WTC11 (cell line): Measurements from ENCODE around the gene SMIM41. TPM values are rescaled to one million over a fixed set of nuclear protein-coding genes. Genes with fewer than 3 reads are reported as not detected.

Source experiments
- ATAC-seq: fragments of 200-7000 bp; cut with Tn5 transposase; 2 replicates; pipeline ENCODE4 v1.10.0; 2021; ENCODE audit warnings: mild to moderate bottlenecking, moderate library complexity
- CTCF ChIA-PET: fragments of 300-600 bp; sonication (Branson Sonifier 250); formaldehyde crosslinking; loops from one replicate; lab custom pipeline; 2021; ENCODE audit warnings: antibody characterized with exemption; lab: Charles Lee
- POLR2A ChIA-PET: fragments of 350-600 bp; sonication (Branson Sonifier 250); formaldehyde crosslinking; loops from one replicate; lab custom pipeline; 2021; ENCODE audit warnings: antibody characterized with exemption; lab: Charles Lee
- DNase-seq: peaks from one replicate; pipeline ENCODE4 v3.0.0; 2021; ENCODE audit warnings: low spot score
- H3K27ac Mint-ChIP-seq: 2 replicates; pipeline ENCODE4 v1.8.0; 2021; ENCODE audit warnings: mixed read lengths
- H3K27me3 Mint-ChIP-seq: 2 replicates; pipeline ENCODE4 v1.8.0; 2021; ENCODE audit warnings: low read depth, mild to moderate bottlenecking, moderate library complexity, mixed read lengths
- H3K36me3 Mint-ChIP-seq: 2 replicates; pipeline ENCODE4 v1.8.0; 2021; ENCODE audit warnings: mixed read lengths
- H3K4me1 Mint-ChIP-seq: 2 replicates; pipeline ENCODE4 v1.8.0; 2022; ENCODE audit warnings: mixed read lengths
- H3K4me3 Mint-ChIP-seq: 2 replicates; pipeline ENCODE4 v1.8.0; 2021; ENCODE audit warnings: mild to moderate bottlenecking, moderate library complexity, mixed read lengths
- H3K9me3 Mint-ChIP-seq: 2 replicates; pipeline ENCODE4 v1.8.0; 2021; ENCODE audit warnings: mixed read lengths
- ATF1 ChIP-seq: sonication (generic); formaldehyde crosslinking; IDR thresholded peaks from 2 replicates; pipeline ENCODE4 v1.8.1; 2023; ENCODE audit warnings: mild to moderate bottlenecking, moderate library complexity, missing genetic modification reagents
- ATF3 ChIP-seq: sonication (generic); formaldehyde crosslinking; conservative IDR thresholded peaks from 2 replicates; pipeline ENCODE4 v1.8.1; 2022; ENCODE audit warnings: mild to moderate bottlenecking, missing genetic modification reagents
- CREB1 ChIP-seq: sonication (generic); formaldehyde crosslinking; IDR thresholded peaks from 2 replicates; pipeline ENCODE4 v1.8.0; 2023; ENCODE audit warnings: mild to moderate bottlenecking, missing genetic modification reagents
- CREM ChIP-seq: sonication (generic); formaldehyde crosslinking; IDR thresholded peaks from 2 replicates; pipeline ENCODE4 v1.8.1; 2022; ENCODE audit warnings: mild to moderate bottlenecking, missing genetic modification reagents, moderate library complexity
- CTCF ChIP-seq: fragments of 200-600 bp; IDR thresholded peaks from 2 replicates; pipeline ENCODE4 v1.8.0; 2022; ENCODE audit warnings: antibody characterized with exemption
- ELF4 ChIP-seq: sonication (generic); formaldehyde crosslinking; IDR thresholded peaks from 2 replicates; pipeline ENCODE4 v1.8.1; 2022; ENCODE audit warnings: low read depth, mild to moderate bottlenecking, moderate library complexity, missing genetic modification reagents
- ESRRA ChIP-seq: sonication (generic); formaldehyde crosslinking; IDR thresholded peaks from 2 replicates; pipeline ENCODE4 v1.8.1; 2022; ENCODE audit warnings: mild to moderate bottlenecking, missing genetic modification reagents, borderline replicate concordance
- FOXP1 ChIP-seq: sonication (generic); formaldehyde crosslinking; IDR thresholded peaks from 2 replicates; pipeline ENCODE4 v1.8.0; 2022; ENCODE audit warnings: missing genetic modification reagents, mild to moderate bottlenecking, moderate library complexity, borderline replicate concordance
- JUN ChIP-seq: sonication (generic); formaldehyde crosslinking; IDR thresholded peaks from 2 replicates; pipeline ENCODE4 v1.8.0; 2023; ENCODE audit warnings: mild to moderate bottlenecking, missing genetic modification reagents
- NR1H2 ChIP-seq: sonication (generic); formaldehyde crosslinking; IDR thresholded peaks from 2 replicates; pipeline ENCODE4 v1.9.0; 2021; ENCODE audit warnings: mild to moderate bottlenecking, moderate library complexity, missing genetic modification reagents
- NR3C1 ChIP-seq: sonication (generic); formaldehyde crosslinking; conservative IDR thresholded peaks from 2 replicates; pipeline ENCODE4 v1.8.1; 2023; ENCODE audit warnings: low read depth, mild to moderate bottlenecking, missing genetic modification reagents
- SMAD4 ChIP-seq: sonication (generic); formaldehyde crosslinking; IDR thresholded peaks from 2 replicates; pipeline ENCODE4 v1.8.0; 2022; ENCODE audit warnings: mild to moderate bottlenecking, missing genetic modification reagents
- SP1 ChIP-seq: sonication (generic); formaldehyde crosslinking; conservative IDR thresholded peaks from 2 replicates; pipeline ENCODE4 v1.8.1; 2022; ENCODE audit warnings: missing genetic modification reagents
- TEAD4 ChIP-seq: sonication (generic); formaldehyde crosslinking; IDR thresholded peaks from 2 replicates; pipeline ENCODE4 v1.8.0; 2022; ENCODE audit warnings: mild to moderate bottlenecking, missing genetic modification reagents
- TP53 ChIP-seq: sonication (generic); formaldehyde crosslinking; IDR thresholded peaks from 2 replicates; pipeline ENCODE4 v1.8.1; 2023; ENCODE audit warnings: mild to moderate bottlenecking, missing genetic modification reagents
- USF2 ChIP-seq: sonication (generic); formaldehyde crosslinking; IDR thresholded peaks from 2 replicates; pipeline ENCODE4 v1.8.1; 2023; ENCODE audit warnings: mild to moderate bottlenecking, missing genetic modification reagents, moderate library complexity
- ZNF121 ChIP-seq: sonication (generic); formaldehyde crosslinking; IDR thresholded peaks from 2 replicates; pipeline ENCODE4 v1.8.0; 2023; ENCODE audit warnings: missing genetic modification reagents
- ZNF138 ChIP-seq: sonication (generic); formaldehyde crosslinking; conservative IDR thresholded peaks from 2 replicates; pipeline ENCODE4 v1.8.1; 2022; ENCODE audit warnings: mild to moderate bottlenecking, moderate library complexity, missing genetic modification reagents
- ZNF263 ChIP-seq: sonication (generic); formaldehyde crosslinking; IDR thresholded peaks from 2 replicates; pipeline ENCODE4 v1.8.1; 2022; ENCODE audit warnings: low read depth, mild to moderate bottlenecking, moderate library complexity, missing genetic modification reagents
- ZNF317 ChIP-seq: sonication (generic); formaldehyde crosslinking; IDR thresholded peaks from 2 replicates; pipeline ENCODE4 v1.8.1; 2023; ENCODE audit warnings: low read depth, mild to moderate bottlenecking, moderate library complexity, missing genetic modification reagents, borderline replicate concordance
- ZNF532 ChIP-seq: fragments of 250-450 bp; sonication (Bioruptor Pico); IDR thresholded peaks from 2 replicates; pipeline ENCODE4 v1.9.0; 2021; ENCODE audit warnings: mild to moderate bottlenecking, borderline replicate concordance
- total RNA-seq: library from RNA; stranded (reverse); gene quantifications from 3 replicates; pipeline ENCODE4 v1.2.3, GENCODE V29; 2021
- TF ChIP-seq, protein P1 (sequence below): sonication (generic); formaldehyde crosslinking; IDR thresholded peaks from 2 replicates; pipeline ENCODE4 v1.8.1; 2022; ENCODE audit warnings: mild to moderate bottlenecking, moderate library complexity, missing genetic modification reagents
- TF ChIP-seq, protein P2 (sequence below): fragments of 250-450 bp; sonication (Bioruptor Pico); IDR thresholded peaks from 2 replicates; pipeline ENCODE4 v1.9.0; 2021; ENCODE audit warnings: mild to moderate bottlenecking

The SMIM41 gene
- total RNA-seq, 1 experiment from 2014 or later: not detected

DNA sequence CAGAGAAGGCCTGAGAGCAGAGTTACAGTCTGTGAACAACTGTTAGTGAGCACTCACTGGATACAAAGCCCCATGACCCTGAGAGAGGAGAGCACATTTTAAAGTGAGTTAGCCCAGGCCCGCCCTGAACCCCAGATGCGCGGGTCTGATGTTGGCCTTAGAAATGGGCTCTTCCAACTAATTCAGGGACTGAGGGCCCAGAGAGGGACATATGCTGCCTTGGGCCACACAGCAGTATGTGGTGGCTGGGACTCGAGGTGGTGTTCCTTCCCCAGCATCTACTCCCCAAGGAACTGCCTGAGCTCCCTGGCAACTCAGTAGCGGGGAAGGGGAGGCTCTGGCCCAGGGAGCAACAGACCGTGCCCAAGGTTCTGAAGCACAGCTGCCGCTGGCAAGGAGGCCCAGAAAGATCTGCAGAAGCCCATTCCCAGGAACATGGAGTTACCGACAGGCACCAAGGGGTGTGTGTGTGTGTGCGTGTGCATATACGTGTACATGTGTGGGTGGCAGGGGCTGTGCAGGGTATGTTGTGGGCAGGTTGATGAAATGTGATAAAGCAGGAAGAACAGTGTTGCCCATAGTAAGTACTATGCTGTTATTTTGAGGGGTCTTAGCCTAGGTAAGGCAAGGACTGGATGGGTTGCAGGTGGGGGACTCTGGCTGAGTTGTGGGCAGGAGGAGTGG lies 71.8 kb downstream of the SMIM41 start (continued):
- TF ChIP-seq JUN (no peak), CTCF (no peak), ZNF121 (CRISPR knock-in tag) (no peak), FOXP1 (no peak)
- TF ChIP-seq, protein P1, sequence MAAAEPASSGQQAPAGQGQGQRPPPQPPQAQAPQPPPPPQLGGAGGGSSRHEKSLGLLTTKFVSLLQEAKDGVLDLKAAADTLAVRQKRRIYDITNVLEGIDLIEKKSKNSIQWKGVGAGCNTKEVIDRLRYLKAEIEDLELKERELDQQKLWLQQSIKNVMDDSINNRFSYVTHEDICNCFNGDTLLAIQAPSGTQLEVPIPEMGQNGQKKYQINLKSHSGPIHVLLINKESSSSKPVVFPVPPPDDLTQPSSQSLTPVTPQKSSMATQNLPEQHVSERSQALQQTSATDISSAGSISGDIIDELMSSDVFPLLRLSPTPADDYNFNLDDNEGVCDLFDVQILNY (CRISPR knock-in tag): no peak

GRCh38 chr12:52151837-52152783 lies 72.6 kb downstream of the SMIM41 start:
- H3K27me3 Mint-ChIP-seq: no peaks in the 10 kb centered on the region
- H3K4me3 Mint-ChIP-seq: peak overlapping the region; percentile 40
- no peaks in the 10 kb centered on the region for H3K9me3 Mint-ChIP-seq
- H3K4me1 Mint-ChIP-seq: peaks cover 16% of the 10 kb centered on the region
- no peak overlapping the region for H3K27ac Mint-ChIP-seq
- ChIA-PET POLR2A (no interaction called here), CTCF (interaction anchor here (0.6 to 2.6 kb wide), 16 partner anchors 8 to 846 kb away, joined by 3 to 9 read pairs (median 4); no protein-coding TSS in a partner anchor)
- no peaks in the 10 kb centered on the region for H3K36me3 Mint-ChIP-seq
- DNase-seq (peak; percentile 88), ATAC-seq (peak; percentile 69)
- TF ChIP-seq, protein P2, sequence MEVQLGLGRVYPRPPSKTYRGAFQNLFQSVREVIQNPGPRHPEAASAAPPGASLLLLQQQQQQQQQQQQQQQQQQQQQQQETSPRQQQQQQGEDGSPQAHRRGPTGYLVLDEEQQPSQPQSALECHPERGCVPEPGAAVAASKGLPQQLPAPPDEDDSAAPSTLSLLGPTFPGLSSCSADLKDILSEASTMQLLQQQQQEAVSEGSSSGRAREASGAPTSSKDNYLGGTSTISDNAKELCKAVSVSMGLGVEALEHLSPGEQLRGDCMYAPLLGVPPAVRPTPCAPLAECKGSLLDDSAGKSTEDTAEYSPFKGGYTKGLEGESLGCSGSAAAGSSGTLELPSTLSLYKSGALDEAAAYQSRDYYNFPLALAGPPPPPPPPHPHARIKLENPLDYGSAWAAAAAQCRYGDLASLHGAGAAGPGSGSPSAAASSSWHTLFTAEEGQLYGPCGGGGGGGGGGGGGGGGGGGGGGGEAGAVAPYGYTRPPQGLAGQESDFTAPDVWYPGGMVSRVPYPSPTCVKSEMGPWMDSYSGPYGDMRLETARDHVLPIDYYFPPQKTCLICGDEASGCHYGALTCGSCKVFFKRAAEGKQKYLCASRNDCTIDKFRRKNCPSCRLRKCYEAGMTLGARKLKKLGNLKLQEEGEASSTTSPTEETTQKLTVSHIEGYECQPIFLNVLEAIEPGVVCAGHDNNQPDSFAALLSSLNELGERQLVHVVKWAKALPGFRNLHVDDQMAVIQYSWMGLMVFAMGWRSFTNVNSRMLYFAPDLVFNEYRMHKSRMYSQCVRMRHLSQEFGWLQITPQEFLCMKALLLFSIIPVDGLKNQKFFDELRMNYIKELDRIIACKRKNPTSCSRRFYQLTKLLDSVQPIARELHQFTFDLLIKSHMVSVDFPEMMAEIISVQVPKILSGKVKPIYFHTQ (CRISPR knock-in tag): no peak
- TF ChIP-seq SP1 (CRISPR knock-in tag) (no peak; the same call in 1 of the 2 replicates), NR3C1 (CRISPR knock-in tag) (no peak), CREM (CRISPR knock-in tag) (no peak), SMAD4 (CRISPR knock-in tag) (no peak), USF2 (CRISPR knock-in tag) (no peak), ESRRA (CRISPR knock-in tag) (no peak), TEAD4 (CRISPR knock-in tag) (no peak), ZNF138 (no peak), ZNF121 (CRISPR knock-in tag) (0 out of 2 replicates have a peak, but pooled peaks have one; percentile 10), CREB1 (CRISPR knock-in tag) (no peak), ZNF263 (CRISPR knock-in tag) (no peak), ZNF532 (no peak), NR1H2 (CRISPR knock-in tag) (no peak), ATF3 (no peak), ATF1 (CRISPR knock-in tag) (no peak), ZNF317 (CRISPR knock-in tag) (no peak), ELF4 (CRISPR knock-in tag) (no peak), TP53 (CRISPR knock-in tag) (no peak)
